IPS-11a (cell line): ENCODE measurements around the gene EPGN.

ENCODE experiments used
- H3K4me3 ChIP-seq: one replicate; pipeline ENCODE4 v1.5.1; 2013; ENCODE audit warnings: low read depth, low read length, control low read depth

EPGN gene

DNA sequence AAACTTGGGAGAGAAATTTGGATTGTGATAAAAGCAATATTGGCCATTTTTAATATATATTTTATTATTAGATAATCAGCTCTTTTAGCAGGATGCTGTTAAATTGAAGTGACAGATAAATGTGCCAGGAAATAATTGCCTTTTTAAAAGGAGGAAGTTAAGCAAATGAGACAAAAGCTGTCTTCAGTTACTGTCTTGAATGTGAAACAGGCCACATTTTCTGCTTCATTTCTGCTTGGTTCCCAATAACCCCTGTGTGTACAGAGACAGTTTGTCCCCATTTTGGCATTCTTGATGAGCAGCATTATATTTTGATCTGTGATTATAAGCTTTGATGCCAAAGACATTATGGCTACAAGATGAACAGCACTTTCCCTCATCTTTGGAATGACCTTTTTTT lies 953 bp downstream of the EPGN start:
- no peak overlapping the region for H3K4me3 ChIP-seq

DNA sequence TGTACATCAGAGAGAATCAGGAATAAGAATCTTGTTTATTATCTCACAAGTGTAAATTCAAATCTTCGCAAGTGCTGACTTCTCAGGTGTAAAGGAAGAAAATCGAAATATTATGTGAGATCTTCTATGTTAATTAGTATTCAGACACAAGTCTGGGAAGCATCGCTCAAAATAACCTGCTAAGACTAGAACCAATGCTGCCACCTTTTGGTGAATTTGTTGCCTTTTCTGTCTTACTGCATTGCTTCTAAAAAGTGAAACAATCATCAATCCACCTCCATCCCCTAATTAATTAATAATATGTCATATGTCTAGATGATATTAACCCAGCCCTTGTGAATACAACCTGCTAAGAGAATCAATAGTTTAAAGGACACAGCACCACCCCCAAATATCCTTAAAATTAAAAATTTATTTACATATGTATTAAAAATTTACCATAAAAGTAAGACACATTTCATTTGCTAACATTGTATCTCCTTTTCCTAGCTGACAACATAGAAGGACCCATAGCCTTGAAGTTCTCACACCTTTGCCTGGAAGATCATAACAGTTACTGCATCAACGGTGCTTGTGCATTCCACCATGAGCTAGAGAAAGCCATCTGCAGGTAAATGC lies 3.5 kb downstream of the EPGN start:
- no peak overlapping the region for H3K4me3 ChIP-seq

DNA sequence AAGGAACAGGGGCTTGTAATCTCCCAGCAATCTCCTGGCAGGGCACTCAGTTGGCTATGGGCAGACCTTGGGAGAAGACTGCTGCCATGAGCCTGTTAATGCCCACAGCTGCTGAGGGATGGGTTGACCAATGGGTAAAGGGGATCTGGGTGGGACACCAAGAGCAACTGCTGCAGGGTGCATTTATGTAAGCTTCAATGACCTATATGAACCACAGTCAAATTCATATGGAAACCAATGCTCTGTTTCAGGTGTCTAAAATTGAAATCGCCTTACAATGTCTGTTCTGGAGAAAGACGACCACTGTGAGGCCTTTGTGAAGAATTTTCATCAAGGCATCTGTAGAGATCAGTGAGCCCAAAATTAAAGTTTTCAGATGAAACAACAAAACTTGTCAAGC lies 6.1 kb downstream of the EPGN start:
- no peak overlapping the region for H3K4me3 ChIP-seq

DNA sequence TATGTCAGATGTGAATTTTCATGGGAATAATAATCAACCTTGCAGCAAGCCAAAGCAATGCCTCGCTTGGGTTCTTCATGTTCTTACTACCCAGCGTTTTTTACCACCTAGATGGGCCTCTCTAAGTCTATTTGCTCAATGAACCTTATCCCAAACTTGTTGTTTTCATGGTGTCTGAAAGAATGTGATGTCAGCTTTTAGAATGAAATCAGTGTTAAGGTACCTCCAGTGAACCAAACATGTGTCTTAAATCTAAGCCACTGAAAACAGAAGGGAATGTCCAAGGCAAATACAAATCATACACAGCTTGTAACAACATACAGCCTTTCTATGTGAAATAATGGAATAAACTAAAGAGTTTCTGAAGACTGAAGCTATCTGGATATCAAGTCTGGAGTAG lies 6.7 kb downstream of the EPGN start:
- H3K4me3 ChIP-seq: no peak overlapping the region

DNA sequence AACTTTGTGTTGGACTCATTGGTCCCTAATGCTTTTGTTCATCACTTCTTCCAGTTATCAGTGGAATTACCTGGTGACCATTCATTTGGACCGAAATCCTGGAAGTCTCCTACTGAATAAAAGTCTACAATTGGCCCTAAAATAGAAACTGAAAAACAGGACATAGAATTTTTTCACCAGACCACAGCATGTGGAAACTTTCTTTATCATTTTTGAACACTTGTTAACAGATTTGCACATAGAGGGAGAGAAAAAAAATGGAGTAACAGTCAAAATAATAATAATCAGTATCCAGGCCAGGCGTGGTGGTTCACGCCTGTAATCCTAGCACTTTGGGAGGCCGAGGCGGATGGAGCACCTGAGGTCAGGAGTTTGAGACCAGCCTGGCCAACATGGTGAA lies 7.1 kb downstream of the EPGN start:
- H3K4me3 ChIP-seq: no peak overlapping the region

DNA sequence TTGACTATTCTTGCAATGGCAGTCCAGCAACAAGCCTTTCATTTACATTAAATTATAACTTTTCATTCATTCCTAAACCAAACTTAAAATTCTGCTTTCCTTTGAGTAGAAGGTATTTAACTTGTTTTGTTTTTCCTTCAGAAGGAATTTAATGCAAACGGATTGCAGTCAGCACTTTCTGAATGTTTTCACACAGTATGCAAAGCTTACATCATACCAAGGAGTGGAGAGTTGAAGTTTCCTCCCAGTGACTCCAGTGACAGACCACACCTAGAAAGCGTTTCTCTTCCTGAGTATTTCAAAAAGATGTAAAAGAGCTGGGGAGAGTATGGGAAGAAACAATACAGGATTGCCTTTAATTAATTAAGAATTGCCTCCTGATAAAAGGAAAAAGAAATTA lies 8.1 kb downstream of the EPGN start:
- no peak overlapping the region for H3K4me3 ChIP-seq

DNA sequence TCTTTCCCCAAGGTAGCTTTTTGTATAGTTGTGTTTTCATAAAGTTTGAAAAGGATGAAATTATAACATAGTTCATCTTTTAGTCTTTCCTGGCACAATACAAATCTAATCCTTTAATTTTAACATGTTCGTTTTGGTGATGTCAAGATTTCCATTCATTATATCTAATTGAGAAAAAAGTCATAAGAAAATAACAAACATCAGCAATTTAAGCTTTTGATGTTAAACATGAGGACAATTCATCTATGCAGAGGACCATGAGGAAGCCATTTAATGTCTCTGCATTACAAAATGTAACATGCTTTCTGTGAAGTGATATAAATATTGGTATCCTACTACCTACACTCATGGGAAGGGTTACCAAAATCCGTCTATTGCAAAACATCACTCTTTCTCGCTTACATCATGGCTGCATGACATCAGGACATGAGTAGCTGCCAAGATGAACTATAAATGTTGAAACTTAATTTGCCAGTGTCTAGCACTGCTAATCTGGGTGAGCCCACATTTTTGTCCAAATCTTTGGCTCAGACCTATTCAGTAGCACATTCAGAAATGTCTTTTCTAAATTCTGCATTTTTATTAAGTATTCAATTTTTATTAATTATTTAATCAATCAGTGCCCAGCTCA lies 9.5 kb downstream of the EPGN start:
- no peak overlapping the region for H3K4me3 ChIP-seq

DNA sequence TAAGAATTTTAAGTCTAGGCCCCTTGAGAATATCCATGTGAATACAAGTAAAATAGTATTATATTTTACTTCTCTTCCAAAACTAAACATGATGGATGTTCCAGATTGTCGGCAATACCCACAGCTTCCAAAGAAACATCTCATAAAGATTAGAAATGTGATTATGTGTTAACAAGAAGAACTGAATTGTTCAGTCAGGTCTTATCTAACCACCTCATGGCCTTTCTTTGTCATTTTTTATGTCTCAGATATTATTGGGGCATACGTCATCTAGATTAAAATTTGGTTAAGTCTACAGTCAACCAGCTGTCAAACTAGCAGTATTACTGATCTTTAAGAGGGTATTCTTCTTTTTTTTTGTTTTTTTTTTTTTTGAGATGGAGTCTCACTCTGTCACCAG lies 10.0 kb downstream of the EPGN start:
- H3K4me3 ChIP-seq: no peak overlapping the region

DNA sequence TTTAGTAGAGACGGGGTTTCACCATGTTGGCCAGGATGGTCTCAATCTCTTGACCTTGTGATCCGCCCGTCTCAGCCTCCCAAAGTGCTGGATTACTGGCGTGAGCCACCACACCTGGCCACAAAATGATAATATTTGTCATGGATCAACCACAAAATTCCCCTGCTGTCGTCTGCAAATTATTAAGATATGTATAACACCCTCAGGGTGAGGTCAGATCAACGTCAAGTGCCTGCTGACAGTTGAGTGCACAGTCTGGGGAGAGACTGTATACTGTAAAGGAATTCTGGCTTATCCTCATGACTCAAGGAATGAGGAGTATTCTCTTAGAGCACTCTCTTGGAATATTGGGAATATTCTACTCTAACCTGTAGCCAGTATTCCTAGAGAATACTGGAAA lies 11.2 kb downstream of the EPGN start:
- H3K4me3 ChIP-seq: no peak overlapping the region

DNA sequence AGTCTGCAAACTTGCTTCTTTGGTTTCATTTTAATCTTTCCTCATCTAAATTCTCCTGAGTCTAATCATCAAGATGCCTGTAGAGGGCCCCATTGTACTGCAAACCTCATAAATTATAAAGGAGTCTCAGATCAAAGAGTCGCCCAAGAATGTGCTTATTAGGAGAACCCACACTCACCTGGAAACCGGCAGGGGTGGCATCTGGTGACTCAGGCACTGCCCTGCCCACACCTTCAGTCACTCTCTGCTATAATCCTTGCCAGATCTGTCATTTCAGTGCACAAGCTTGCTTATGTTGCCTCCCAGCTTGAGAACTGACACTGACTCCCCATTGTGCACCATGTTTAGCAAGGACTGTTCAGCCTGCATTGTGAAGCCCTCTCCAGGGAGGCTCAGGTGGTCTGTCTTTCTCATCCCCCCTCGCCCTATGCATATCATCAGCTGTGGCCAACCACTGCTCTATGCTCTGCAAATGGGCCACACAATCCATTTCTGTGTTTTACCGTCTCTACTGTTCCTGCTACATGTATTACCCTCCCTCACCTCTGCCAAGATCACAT lies 12.4 kb downstream of the EPGN start:
- H3K4me3 ChIP-seq: no peak overlapping the region

DNA sequence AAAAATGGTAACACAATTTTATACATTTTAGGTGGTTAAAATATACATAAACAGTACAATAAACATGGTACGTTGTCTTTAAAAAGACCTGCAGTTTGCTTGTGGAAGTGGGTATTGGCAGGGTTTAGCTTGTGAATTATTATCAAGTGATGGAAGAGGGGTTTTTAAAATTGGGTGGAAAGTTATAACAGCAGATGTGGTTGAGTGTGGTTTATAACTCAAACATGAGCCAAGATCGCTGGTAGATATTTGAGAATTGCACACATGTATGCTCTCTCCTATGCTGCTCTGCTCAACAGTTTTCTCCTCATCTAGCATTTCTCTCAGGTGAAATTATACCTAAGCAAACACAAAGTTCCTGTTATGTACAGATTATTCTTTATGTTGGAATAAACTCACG lies 14.0 kb downstream of the EPGN start:
- no peak overlapping the region for H3K4me3 ChIP-seq

DNA sequence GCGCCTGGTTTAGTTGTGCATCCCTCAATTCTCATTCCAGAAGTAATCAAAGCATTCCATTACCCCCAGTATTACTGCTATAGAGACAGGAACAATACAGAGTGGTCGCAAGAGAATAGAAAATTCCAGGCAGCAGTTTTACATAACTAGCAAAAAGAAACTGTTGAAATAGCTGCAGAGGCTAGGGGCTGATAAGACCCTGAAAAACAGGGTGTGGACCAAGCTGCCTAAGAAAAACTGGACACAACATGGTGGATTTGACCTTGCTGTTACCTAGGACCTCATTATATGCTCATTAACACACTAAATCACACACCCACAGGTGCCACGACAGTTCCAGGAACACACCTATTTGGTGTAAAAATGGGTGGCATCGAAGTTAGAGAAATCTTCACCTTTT lies 15.4 kb downstream of the EPGN start:
- no peak overlapping the region for H3K4me3 ChIP-seq

DNA sequence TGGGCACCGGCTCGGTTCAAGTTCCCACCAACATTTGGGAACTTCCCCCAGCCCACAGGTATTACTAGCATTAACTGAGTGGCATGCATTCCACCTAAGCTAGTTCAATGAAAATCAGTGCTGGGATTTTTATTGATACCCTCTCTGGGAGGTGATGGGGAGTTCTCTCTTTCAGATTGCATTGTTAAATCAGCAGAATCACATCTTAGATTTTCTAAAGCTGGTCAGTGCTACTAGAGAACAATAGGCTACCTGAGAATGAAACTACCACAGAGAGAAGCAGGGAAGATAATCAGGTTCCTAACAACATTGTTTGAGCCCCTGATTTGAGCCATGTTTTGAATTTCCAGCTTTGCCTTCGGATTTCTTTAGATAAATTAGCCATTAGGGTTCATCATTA lies 16.0 kb downstream of the EPGN start:
- no peak overlapping the region for H3K4me3 ChIP-seq

DNA sequence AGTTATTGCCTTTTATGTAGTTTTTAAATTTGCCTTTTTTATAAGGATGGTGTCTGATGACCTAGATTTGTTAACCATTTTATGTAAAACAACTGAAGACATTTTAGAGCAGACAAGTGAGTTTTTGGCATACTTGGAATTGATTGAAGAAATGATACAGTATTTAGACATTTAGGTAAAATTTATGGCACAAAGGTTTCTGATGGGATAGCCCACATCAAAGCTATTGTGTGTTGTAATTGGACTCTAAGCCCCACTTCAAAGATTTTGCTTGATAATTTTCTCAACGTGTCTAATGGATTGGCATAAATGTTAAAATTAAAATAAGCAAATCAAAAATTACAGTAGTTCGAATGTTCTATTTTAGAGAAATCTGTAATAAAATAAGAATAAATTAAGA lies 17.6 kb downstream of the EPGN start:
- H3K4me3 ChIP-seq: no peak overlapping the region

DNA sequence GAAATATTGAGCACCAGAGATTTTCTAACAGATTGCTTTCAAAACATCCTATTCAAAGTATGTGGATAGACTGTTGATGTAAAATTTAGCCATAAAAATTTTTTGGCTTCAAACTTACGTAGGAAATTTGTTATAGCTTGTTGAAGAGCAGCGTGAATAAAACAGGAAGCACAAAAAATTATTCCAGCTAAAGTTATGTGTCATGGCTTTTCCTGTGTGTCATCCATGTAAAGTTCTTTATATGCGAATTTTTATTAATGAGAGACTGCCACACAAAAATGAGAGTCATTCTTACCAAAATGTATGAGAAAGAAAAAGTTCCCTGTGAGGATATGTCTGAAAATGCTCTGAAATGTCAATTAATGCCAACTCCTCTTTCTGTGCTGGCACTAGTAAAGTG lies 19.5 kb downstream of the EPGN start:
- H3K4me3 ChIP-seq: no peak overlapping the region

DNA sequence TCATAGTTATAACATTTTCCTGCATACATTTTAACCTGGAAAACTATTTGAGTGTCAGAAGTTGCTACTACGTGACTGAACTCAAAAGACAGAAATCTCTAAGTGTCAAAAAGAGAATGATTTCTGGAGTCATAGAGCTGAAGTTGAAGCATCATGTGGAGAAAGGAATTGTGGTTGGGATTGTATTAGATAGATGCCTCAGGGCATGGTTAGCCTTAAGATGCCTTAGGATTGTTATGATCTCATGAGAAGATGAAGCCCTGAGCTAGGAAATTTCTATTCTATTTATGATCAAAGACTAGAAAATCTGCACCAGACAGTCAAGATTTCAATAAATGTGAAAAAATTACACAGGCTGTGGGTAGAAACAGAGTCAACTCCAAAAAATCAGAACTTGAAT lies 20.2 kb downstream of the EPGN start:
- H3K4me3 ChIP-seq: no peak overlapping the region

DNA sequence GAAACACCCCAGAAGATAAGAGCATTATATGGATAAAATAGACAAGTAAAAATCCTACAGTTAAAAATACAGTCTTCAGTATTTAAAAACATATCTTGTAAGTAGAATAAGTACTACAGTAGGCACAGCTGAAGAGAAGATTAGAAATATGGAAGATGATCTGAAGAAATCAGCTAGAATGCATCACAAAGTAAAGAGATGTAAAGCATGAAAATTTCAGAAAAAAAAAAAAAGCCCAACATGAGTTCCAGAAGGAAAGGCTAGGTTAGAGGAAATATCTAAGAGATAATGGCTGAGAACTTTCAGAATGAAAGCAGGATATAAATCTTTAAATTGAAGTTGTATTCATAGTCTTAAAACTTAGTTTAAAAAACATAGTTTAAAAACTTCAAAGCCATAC lies 21.0 kb downstream of the EPGN start:
- no peak overlapping the region for H3K4me3 ChIP-seq

DNA sequence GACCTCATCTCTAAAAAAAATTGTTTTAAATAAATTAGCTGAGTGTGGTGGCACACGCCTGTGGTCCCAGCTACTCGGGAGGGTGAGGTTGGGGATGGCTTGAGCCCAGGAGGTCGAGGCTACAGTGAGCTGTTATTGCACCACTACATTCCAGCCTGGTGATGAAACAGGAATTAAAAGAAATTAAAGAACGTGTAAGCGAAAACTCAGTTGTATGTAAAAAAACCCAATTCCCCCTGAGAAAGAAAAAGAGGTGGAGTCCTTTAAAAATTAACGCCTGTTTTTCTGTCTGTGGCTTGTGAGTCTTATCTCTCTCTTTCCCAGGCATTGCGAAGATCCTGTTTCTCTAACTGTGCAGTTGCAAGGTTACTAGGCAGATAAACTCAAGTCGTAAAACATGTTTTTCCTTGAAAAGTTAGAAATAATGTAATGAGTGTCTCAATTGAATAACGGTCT lies 22.1 kb downstream of the EPGN start:
- H3K4me3 ChIP-seq: no peak overlapping the region

DNA sequence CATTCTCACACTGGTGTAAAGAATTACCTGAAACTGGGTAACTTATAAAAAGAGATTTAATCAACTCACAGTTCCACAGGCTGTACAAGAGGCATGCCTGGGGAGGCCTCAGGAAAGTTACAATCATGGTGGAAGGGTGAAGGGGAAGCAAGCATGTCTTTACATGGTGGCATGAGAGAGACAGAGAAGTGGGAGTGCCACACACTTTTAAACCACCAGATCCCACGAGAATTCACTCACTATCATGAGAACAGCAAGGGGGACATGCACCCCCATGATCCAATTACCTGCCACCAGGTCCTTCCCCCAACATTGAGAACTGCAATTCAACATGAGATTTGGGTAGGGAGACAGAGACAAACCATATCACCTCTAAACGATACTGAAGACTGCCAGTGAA lies 23.0 kb downstream of the EPGN start:
- H3K4me3 ChIP-seq: no peak overlapping the region

DNA sequence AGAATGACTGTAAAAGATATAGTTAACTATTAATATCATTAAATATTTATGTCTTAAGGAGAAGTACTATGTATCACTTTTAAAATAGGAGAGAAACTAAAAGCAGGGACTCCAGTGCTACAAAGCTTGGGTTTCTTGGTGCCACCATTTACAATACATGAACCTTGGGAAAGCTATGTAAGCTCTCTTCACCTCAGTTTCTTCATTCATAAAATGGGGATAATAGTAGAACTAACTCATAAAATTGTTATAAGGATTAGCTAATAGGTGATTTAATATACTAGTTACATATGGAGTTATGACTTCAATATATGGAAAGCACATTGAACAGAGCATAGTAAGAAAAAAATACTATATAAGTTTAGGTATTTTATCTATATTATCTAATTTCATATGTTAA lies 23.7 kb downstream of the EPGN start:
- no peak overlapping the region for H3K4me3 ChIP-seq

DNA sequence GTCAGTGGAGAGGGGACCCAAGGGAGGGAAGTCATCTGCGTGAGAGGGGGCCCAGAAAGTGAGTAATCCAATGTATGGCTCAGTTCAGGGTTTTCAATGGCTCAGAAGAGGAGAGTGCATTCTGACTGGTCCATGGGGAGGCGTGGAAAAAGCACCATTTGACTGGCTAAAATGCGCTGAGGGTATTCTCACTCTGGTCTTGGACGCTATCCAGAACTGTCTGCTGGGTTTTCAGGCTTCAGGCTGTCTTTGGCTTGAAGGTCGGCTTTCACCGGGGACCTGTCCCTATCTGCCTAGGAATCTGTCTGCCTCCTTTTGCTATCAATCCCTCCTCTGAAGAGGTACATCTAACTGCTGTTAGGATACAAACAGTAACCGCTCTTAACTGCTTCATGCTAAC lies 26.4 kb downstream of the EPGN start:
- no peak overlapping the region for H3K4me3 ChIP-seq

DNA sequence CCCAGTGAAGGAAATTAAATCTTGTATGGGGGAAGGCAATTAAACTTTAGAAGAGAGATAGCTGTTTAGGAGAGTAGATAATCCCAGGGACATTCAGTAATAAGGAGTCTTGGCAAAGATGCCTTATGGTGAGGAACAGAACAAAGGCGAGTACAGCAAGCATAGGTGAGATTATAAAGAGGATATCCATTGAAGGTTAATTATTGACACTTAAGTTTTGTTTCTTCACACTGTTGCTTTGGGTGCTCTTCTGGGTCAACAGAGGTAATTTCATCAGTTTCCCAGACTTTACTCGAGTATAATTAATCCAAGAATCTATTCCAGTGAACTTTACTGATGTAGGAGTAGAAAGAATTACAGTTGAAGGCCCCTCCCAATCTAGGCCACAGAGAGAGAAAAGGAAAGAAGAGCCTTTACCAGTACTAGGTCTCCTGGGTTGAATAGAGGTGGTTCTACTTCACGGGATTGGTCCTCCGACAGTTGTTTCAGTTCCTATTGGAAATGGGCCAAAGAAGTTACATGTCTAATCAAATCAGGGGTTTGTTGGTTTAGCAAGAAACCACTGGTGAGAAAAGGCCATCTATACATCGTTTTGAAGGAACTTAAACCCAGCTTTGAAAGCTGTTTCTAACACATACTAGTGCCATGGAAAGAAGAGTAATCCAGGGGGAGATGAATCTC lies 27.2 kb downstream of the EPGN start:
- no peak overlapping the region for H3K4me3 ChIP-seq
